Colonic mucosa (tissue), 4 donors: ENCODE results near the gene EXO1. TPM values are rescaled to one million over a fixed set of nuclear protein-coding genes. Genes with fewer than 3 reads are reported as not detected.

Experiments
- DNase-seq: peaks from one replicate; pipeline ENCODE4 v3.0.0-alpha.2; 2020
- H3K27ac ChIP-seq: fragments of 200-600 bp; one replicate; pipeline ENCODE4 v1.8.0; 2021
- H3K27me3 ChIP-seq: fragments of 200-600 bp; one replicate; pipeline ENCODE4 v1.8.0; 2021
- H3K36me3 ChIP-seq: fragments of 200-600 bp; one replicate; pipeline ENCODE4 v1.8.0; 2021
- H3K4me1 ChIP-seq: fragments of 200-600 bp; one replicate; pipeline ENCODE4 v1.8.0; 2021; ENCODE audit warnings: mild to moderate bottlenecking
- H3K4me3 ChIP-seq: fragments of 200-600 bp; one replicate; pipeline ENCODE4 v1.8.0; 2021
- H3K9ac ChIP-seq, 2 donors: one replicate each; pipeline ENCODE4 v1.7.0; 2013; ENCODE audit warnings: control low read depth in 2 of 2, low read depth in 2 of 2, low read length in 2 of 2
- H3K9me3 ChIP-seq: fragments of 200-600 bp; one replicate; pipeline ENCODE4 v1.8.0; 2021
- CTCF ChIP-seq: fragments of 200-600 bp; IDR thresholded peaks from one replicate; pipeline ENCODE4 v1.8.0; 2022; ENCODE audit warnings: antibody characterized with exemption, mild to moderate bottlenecking
- intact Hi-C: fragments of 100-400 bp; cut with DNase I; formaldehyde crosslinking; loops from one replicate; pipeline ENCODE4 v1.14.1; 2022
- total RNA-seq, 2 donors: library from RNA; stranded (reverse); fragmentation: NEBNext Ultra II Directional in 1 of 2; extraction: Animal tissue kit (Norgen Biotek cat#: 25700) in 1 of 2; gene quantifications; one replicate each; pipeline ENCODE4 v1.2.1, GENCODE V29; 2021
- donor health status: healthy.
- donor health status: DM: no; HTN: no; CAD: no.
- donor health status: DM: no; HTN: no; CAD: no.

EXO1 gene
- total RNA-seq, 2 donors from 2014 or later, result 5.1 to 17.6 TPM

GRCh38 chr1:241934866-241935265 lies 86.9 kb downstream of the EXO1 start:
- Histone ChIP-seq H3K9ac (no peak overlapping the region), H3K4me3 (no peak overlapping the region), H3K27ac (no peak overlapping the region), H3K36me3 (no peaks in the 10 kb centered on the region), H3K4me1 (no peaks in the 10 kb centered on the region), H3K9me3 (no peaks in the 10 kb centered on the region), H3K27me3 (no peaks in the 10 kb centered on the region)
- TF ChIP-seq CTCF, result no peak
- intact Hi-C loops, result no loop called here
- no peak for DNase-seq

Other genes with a start within 250 kb of the EXO1 start
- gene CHML, start 207.8 kb upstream of the EXO1 start, total RNA-seq, result 10 to 100 TPM in 1 of 2 donors, 1 to 10 TPM in 1; 5.7 to 10.6 TPM
- 10 to 100 TPM; 11.7 to 39.1 TPM for gene OPN3, start 207.8 kb upstream of the EXO1 start, total RNA-seq
- gene WDR64, start 195.9 kb upstream of the EXO1 start, total RNA-seq, result not detected
- gene BECN2, start 109.6 kb downstream of the EXO1 start, total RNA-seq, result not detected
- not detected for gene MAP1LC3C, start 150.9 kb downstream of the EXO1 start, total RNA-seq